ENCODE measurements around the gene GAPDH.
"Not testable (repeated sequence)": the region's sequence is repeated elsewhere in the genome, so short reads cannot be mapped to it uniquely, and the experiment has no call there.

GAPDH gene

GRCh38 chr12:6569786-6570185, 35.5 kb downstream of the GAPDH start:
- no peak for DNase-seq

GRCh38 chr12:6570264-6570887, 36.1 kb downstream of the GAPDH start:
- DNase-seq = no peak

- no peak for DNase-seq
These were observed 38.7 kb downstream of the GAPDH start for GRCh38 chr12:6573001-6573400.

GRCh38 chr12:6574576-6575295, 40.4 kb downstream of the GAPDH start:
- DNase-seq = no peak

- no peak for DNase-seq
These were observed 41.3 kb downstream of the GAPDH start for GRCh38 chr12:6575648-6576047.

GRCh38 chr12:6582196-6582595, 47.9 kb downstream of the GAPDH start:
- DNase-seq = no peak

GRCh38 chr12:6582959-6583358, 48.6 kb downstream of the GAPDH start:
- no peak for DNase-seq

- DNase-seq = no peak
These were observed 50.0 kb downstream of the GAPDH start for GRCh38 chr12:6584293-6584692.

- DNase-seq = not testable (repeated sequence)
These were observed 52.3 kb downstream of the GAPDH start for GRCh38 chr12:6586569-6586968.
